ENCODE data around the gene NRXN3. TPM values are rescaled to one million over a fixed set of nuclear protein-coding genes. Genes with fewer than 3 reads are reported as not detected.

NRXN3 gene
- total and polyA plus RNA-seq, 2 of the 13 experiments (the other 11 are each of a cell fraction or from before 2014, with no cell fraction given) = 0.03 TPM; not detected in 1

GRCh38 chr14:78598046-78598920 is 428.1 kb downstream of the NRXN3 start (continued):
- no peak for TF ChIP-seq IKZF5 (CRISPR knock-in tag; IDR thresholded peaks at IDR 0.05)

GRCh38 chr14:78605025-78605762 is 435.0 kb downstream of the NRXN3 start:
- in situ Hi-C loops (cut with HindIII; ENCODE audit: extremely low pct_ligation_motif_present, low pct_unique_long_range_greater_than_20kb) = no loop called here
- Histone ChIP-seq H3K36me3 (replicated peaks in 1 of 2; ENCODE audit: control insufficient read depth in 1 of 2, insufficient read depth in 2 of 2, low read length in 2 of 2) (no peaks in the 10 kb centered on the region), H3K9ac (ENCODE audit: insufficient read depth, low read depth, low read length) (no peak overlapping the region), H3K4me3 (replicated peaks in 1 of 3; ENCODE audit: insufficient read depth in 1 of 3, low read depth in 2 of 3, low read length in 3 of 3) (no peak overlapping the region), H3K27ac (ENCODE audit: extremely low read length, insufficient read depth, low read length) (no peak overlapping the region), H3K9me3 (ENCODE audit: low read length) (no peaks in the 10 kb centered on the region), H3K27me3 (ENCODE audit: control insufficient read depth in 1 of 2, insufficient read depth in 2 of 2, low read length in 2 of 2) (no peaks in the 10 kb centered on the region), H3K4me1 (ENCODE audit: insufficient read depth, low read length) (no peaks in the 10 kb centered on the region), H3K79me2 (ENCODE audit: insufficient read depth, low read length) (no peaks in the 10 kb centered on the region), H3K4me2 (ENCODE audit: low read depth, low read length) (no peak overlapping the region), H4K20me1 (ENCODE audit: insufficient read depth, low read length) (no peaks in the 10 kb centered on the region), H2AFZ (ENCODE audit: low read length) (no peak overlapping the region)
- CTCF ChIA-PET (ENCODE audit: low intra/inter-chr PET ratio, low total read pairs) = no interaction called here
- DNase-seq (ENCODE audit: low spot score) (no peak), FAIRE-seq (no peak), ATAC-seq (no peak)
- BruUV-seq (replicated peaks) = no TSS peak
- intact Hi-C loops (cut with micrococcal nuclease; ENCODE audit: unreplicated experiment) = no loop called here
- WGBS (ENCODE audit: low lambda C conversion rate) = 1% methylated on average over 4 of the region's 4 CpGs
- POLR2A ChIA-PET = no interaction called here
- no peak for TF ChIP-seq ZNF333 (CRISPR knock-in tag; IDR thresholded peaks at IDR 0.05; ENCODE audit: borderline replicate concordance)
- TF ChIP-seq DPF2 (CRISPR knock-in tag; IDR thresholded peaks at IDR 0.05; ENCODE audit: borderline replicate concordance, low read depth) = no peak
- no peak for TF ChIP-seq RARG (CRISPR knock-in tag; IDR thresholded peaks at IDR 0.05; ENCODE audit: low read depth)
- TF ChIP-seq ZNF383 (CRISPR knock-in tag; IDR thresholded peaks at IDR 0.05; ENCODE audit: borderline replicate concordance) = no peak
- TF ChIP-seq ZNF274 (CRISPR knock-in tag; IDR thresholded peaks at IDR 0.05) = no peak
- TF ChIP-seq MXD1 (CRISPR knock-in tag; IDR thresholded peaks at IDR 0.05) = no peak

All from HepG2 (cell line).